ENCODE results near the gene KDM7A. TPM values are rescaled to one million over a fixed set of nuclear protein-coding genes. Genes with fewer than 3 reads are reported as not detected.

The KDM7A gene
- total RNA-seq, 4 donors from 2014 or later = 15.3 to 34.5 (median 23.2) TPM

DNA sequence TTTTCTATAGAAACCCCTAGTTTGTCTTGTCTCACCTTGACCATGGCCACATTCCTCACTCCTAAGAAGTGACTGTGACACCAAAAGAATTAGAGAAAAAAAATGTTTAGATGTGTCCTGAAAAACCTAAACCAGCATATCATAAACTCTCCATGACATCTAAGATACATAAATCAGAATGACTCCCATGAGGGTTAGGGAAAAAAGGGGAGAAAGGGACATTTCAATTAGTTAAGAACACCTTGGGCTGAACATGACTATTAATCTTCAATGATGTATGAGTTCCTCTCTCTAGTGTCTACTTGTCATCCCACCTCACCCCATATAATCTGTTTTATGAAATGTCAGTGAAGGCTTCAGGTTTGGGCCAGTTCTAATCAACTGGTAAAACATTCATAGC, 31.1 kb downstream of the KDM7A start:
- H3K36me3 ChIP-seq = peaks cover 0 to 9% (median 0%) of the 10 kb centered on the region in 3 donors
- no peaks in the 10 kb centered on the region for H3K9me3 ChIP-seq
- H3K27me3 ChIP-seq = no peaks in the 10 kb centered on the region
- no peak for DNase-seq (ENCODE audit: low spot score in 2 of 2)
- H3K4me1 ChIP-seq = peaks cover 0 to 13% (median 0%) of the 10 kb centered on the region in 4 donors
- H3K27ac ChIP-seq = no peak overlapping the region
- TF ChIP-seq, protein P1, sequence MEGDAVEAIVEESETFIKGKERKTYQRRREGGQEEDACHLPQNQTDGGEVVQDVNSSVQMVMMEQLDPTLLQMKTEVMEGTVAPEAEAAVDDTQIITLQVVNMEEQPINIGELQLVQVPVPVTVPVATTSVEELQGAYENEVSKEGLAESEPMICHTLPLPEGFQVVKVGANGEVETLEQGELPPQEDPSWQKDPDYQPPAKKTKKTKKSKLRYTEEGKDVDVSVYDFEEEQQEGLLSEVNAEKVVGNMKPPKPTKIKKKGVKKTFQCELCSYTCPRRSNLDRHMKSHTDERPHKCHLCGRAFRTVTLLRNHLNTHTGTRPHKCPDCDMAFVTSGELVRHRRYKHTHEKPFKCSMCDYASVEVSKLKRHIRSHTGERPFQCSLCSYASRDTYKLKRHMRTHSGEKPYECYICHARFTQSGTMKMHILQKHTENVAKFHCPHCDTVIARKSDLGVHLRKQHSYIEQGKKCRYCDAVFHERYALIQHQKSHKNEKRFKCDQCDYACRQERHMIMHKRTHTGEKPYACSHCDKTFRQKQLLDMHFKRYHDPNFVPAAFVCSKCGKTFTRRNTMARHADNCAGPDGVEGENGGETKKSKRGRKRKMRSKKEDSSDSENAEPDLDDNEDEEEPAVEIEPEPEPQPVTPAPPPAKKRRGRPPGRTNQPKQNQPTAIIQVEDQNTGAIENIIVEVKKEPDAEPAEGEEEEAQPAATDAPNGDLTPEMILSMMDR (IDR thresholded peaks at IDR 0.05) = no peak
- TF ChIP-seq POLR2A (IDR thresholded peaks at IDR 0.05) (no peak), EP300 (IDR thresholded peaks at IDR 0.05) (no peak)
- H3K4me3 ChIP-seq = no peak overlapping the region

DNA sequence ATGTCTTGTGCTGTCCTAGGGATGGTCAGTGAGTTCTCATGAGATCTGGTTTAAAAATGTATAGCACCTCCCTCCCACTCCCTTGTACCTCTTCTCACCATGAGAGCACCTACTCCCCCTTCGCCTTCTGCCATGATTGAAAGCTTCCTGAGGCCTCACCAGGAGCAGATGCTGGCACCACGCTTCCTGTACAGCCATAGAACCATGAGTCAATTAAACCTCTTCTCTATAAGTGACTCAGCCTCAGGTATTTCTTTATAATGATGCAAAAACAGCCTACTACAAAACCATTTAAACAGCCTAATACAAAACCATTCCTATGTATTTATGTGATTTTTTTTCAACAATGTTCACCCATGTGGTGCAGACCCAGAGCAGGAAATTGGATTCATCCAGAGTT, 32.0 kb downstream of the KDM7A start:
- H3K27me3 ChIP-seq = no peaks in the 10 kb centered on the region
- TF ChIP-seq POLR2A (IDR thresholded peaks at IDR 0.05) (no peak), EP300 (IDR thresholded peaks at IDR 0.05) (no peak)
- TF ChIP-seq, protein P1 (IDR thresholded peaks at IDR 0.05) = no peak
- H3K4me1 ChIP-seq = peaks cover 0 to 13% (median 0%) of the 10 kb centered on the region in 4 donors
- peaks cover 0 to 9% (median 0%) of the 10 kb centered on the region in 3 donors for H3K36me3 ChIP-seq
- H3K4me3 ChIP-seq = no peak overlapping the region
- H3K9me3 ChIP-seq = no peaks in the 10 kb centered on the region
- no peak overlapping the region for H3K27ac ChIP-seq
- no peak for DNase-seq (ENCODE audit: low spot score in 2 of 2)
- WGBS, 2 donors = 98 to 100% methylated on average over 2 of the region's 2 CpGs

DNA sequence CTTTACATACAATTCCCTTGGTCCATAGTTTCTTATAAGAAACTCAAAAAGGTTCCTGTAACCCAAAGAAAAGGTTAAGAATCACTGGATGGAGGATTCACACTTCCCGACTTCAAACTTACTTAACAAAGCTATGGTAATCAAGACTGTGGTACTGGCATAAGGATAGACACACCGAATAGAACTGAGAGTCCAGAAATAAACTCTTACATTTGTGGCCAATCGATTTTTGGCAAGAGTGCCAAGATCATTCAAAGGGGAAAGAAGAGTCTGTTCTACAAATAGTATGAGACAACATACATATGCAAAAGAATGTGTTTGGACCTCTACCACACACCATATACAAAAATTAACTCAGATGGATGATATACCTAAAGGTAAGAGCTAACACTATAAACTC, 32.8 kb downstream of the KDM7A start:
- TF ChIP-seq POLR2A (IDR thresholded peaks at IDR 0.05) (no peak), EP300 (IDR thresholded peaks at IDR 0.05) (no peak)
- TF ChIP-seq, protein P1 (IDR thresholded peaks at IDR 0.05) = no peak
- Histone ChIP-seq H3K36me3 (peaks cover 0 to 9% (median 0%) of the 10 kb centered on the region in 3 donors), H3K27me3 (no peaks in the 10 kb centered on the region), H3K9me3 (no peaks in the 10 kb centered on the region), H3K4me3 (no peak overlapping the region), H3K4me1 (peaks cover 0 to 7% (median 0%) of the 10 kb centered on the region in 4 donors), H3K27ac (no peak overlapping the region)
- WGBS, 2 donors = 83 to 84% methylated on average over 3 of the region's 3 CpGs
- no peak for DNase-seq (ENCODE audit: low spot score in 2 of 2)

DNA sequence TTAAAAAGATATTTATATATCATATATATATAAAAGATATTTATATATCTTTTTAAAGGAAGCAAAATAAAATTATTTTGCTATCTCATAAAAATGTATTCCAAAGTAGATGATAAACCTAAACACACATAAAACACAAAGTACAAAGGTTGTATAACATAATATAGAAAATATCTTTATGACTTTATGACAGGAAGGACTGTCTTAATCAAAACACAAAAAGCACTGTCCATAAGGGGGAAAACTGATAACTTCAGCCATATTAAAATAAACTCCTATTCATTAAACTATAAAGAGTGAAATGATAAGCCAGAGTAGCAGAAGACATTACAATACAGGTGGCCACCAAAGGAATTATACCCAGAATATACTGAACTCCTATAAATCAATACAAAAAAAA, 34.8 kb downstream of the KDM7A start:
- no peak for DNase-seq (ENCODE audit: low spot score in 2 of 2)
- no peaks in the 10 kb centered on the region for H3K27me3 ChIP-seq
- H3K36me3 ChIP-seq = peaks cover 0 to 15% (median 0%) of the 10 kb centered on the region in 3 donors
- H3K9me3 ChIP-seq = no peaks in the 10 kb centered on the region
- no peak overlapping the region for H3K4me3 ChIP-seq
- H3K27ac ChIP-seq = no peak overlapping the region
- TF ChIP-seq EP300 (IDR thresholded peaks at IDR 0.05) (no peak), POLR2A (IDR thresholded peaks at IDR 0.05) (no peak)
- TF ChIP-seq, protein P1 (IDR thresholded peaks at IDR 0.05) = no peak
- H3K4me1 ChIP-seq = peaks cover 0 to 4% (median 0%) of the 10 kb centered on the region in 4 donors

DNA sequence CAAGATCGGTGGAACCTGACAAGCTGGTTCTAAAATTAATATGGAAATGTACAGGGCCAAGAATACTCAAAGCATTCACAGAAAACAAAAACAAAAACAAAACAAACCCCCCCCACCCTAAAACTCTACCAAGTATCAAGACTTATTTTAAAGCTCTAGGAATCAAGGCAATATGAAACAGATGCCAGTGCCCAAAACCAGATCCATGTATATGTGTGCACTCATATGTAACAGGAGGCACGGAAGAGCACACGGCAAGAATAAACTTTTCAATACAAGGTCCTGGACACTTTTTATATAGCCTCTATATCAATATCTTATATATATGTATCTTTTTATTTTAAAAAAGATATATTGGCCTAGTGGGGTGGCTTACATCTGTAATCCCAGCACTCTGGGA, 35.5 kb downstream of the KDM7A start:
- no peak for DNase-seq (ENCODE audit: low spot score in 2 of 2)
- WGBS, 2 donors = 95 to 97% methylated on average over 3 of the region's 3 CpGs
- Histone ChIP-seq H3K27me3 (no peaks in the 10 kb centered on the region), H3K4me3 (no peak overlapping the region), H3K27ac (no peak overlapping the region), H3K9me3 (no peaks in the 10 kb centered on the region), H3K36me3 (peaks cover 0 to 15% (median 0%) of the 10 kb centered on the region in 3 donors), H3K4me1 (peaks cover 0 to 4% (median 0%) of the 10 kb centered on the region in 4 donors)
- TF ChIP-seq, protein P1 (IDR thresholded peaks at IDR 0.05) = no peak
- TF ChIP-seq EP300 (IDR thresholded peaks at IDR 0.05) (no peak), POLR2A (IDR thresholded peaks at IDR 0.05) (no peak)

Data from tibial nerve (tissue), 4 donors.